Activated CD4-positive, CD25-positive, alpha-beta regulatory T cell (primary cell): Measurements from ENCODE around the gene ZDBF2.
"Not testable (repeated sequence)": the region's sequence is repeated elsewhere in the genome, so short reads cannot be mapped to it uniquely, and the experiment has no call there.

Experiments
- DNase-seq, 4 experiments: peaks; one replicate each; lab custom pipeline; 2025; lab: John Stamatoyannopoulos, UW

ZDBF2 gene

DNA sequence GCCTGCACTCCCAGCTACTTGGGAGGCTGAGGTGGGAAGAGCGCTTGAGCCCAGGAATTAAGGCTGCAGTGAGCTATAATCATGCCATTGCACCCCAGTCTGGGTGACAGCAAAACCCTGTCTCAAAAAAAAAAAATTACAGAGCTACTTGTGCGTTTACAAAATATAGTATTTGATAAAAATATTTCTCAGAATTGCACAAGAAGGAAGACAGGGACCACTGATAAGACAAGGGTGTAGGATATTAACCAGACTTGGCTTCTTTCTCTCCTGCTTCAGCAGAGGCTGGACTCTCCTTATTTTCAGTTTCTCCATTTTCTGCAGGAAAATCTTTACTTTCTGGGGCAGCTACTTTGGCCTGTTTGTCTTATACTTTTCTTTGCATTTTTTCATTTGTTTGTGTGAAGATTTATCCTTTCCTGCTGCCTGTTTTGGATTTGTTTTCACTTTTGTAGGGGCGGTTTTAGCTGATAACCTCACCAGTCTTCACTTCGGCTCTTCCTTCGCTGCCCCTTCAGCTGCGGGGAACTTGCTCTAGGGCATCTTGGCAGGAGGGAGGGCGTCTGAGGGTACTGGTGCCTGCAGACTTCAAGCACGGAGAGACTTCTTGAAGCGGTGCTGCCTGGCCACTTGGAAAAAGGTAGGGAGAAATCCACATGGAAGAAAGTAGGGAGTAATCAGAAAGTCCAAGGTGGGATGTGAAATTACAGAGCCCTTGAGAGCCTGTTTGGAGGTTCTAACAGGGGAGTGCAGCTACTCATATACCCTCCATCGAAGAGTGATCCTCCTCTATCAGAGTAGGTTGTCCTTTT, 14.9 kb upstream of the ZDBF2 start:
- no peak for DNase-seq

GRCh38 chr2:206260188-206261012, 14.1 kb upstream of the ZDBF2 start:
- DNase-seq, result no peak

GRCh38 chr2:206263959-206264603, 10.4 kb upstream of the ZDBF2 start:
- DNase-seq, result no peak

- DNase-seq, result no peak
Observed at GRCh38 chr2:206266130-206267125, 8.0 kb upstream of the ZDBF2 start.

GRCh38 chr2:206267567-206267966, 6.9 kb upstream of the ZDBF2 start:
- DNase-seq, result no peak

DNA sequence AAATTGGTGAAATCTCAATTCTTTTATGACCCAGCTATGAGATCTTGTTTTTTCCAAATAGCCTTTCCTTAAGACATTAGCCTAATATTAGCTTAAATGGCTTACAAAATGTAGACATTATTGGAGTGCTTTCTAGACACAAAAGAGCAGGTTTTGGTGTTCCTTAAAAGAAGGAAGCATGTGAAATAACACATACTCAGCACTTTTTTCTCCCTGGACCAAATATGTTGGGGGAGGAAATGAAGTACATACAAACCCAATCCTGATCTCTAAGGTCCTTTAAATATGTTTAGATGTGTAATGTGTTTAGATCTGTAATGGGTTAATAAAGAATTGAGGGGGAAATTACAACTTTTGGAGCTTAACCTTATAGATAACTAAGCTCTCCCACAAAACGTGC, 3.4 kb upstream of the ZDBF2 start:
- no peak for DNase-seq

- no peak for DNase-seq
Observed at GRCh38 chr2:206273905-206274304, 558 bp upstream of the ZDBF2 start.

DNA sequence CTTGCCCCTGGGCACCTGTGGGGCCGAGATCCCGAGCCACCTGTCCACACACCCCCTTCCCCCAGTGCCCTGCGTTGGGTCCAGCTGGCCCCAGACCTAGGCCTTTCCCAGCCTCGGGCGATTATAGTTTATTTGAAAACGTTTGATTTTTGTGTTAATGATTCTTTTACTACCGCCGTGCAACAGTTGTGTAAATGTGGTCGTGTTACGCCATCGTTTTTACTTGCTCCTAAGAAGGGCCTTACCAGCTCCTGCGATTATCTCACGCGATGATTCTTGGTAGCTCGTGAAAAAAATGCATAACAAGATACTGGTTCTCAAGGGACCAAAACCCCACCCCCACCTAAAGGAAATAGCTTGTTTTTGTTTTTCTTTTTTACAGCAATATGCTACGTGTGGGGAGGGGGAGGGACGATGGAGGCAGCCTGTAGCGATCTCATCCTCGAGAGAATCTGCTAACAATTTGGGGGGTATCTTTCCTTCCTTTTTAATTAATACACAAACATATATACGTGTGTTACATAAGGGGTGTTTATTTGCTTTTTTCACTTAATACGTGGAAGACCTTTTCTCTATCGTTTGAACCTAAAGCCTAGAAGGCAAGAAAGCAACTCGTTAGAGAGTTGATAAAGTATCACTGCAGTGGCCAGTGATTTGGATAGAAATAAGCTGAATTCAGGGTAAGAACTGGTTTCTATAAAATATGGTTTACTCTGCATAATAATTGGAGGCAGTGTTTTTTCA, 1.0 kb downstream of the ZDBF2 start:
- no peak for DNase-seq

DNA sequence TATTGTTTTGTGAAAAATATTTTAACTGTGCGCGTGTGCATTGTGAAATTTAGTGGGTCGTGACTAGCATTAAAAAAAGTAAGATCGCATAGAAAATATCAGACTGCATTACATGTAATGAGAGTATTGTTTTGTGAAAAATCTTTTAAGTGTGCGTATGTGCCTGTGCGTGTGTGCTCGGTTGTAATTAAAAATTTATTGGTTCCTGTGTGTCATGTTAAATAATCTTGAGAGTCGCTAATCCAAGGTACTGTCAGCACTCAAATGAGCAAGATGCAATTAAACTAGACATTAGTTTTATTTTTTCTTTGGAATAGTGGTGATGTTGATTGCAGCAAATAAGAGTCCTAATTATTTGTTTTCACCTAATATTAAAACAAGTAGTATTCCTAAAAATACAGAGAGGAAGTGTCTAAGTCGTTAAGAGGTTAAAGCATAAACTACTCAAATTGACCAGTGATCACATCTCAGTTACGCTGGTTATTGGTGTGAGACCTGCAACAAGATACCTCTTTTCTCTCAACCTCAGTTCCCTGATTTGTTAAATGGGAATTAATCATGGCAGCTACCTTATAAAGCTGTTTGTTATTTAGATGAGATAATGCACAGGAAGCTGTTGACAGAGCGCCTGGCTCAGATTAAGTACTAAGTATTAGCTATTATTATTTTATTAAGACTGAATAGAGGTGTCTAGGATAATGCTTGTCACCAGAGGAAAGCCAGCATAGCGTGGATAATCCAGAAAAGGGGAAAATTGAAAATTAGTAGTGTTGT, 1.9 kb downstream of the ZDBF2 start:
- no peak for DNase-seq

GRCh38 chr2:206277503-206277902, 3.0 kb downstream of the ZDBF2 start:
- no peak for DNase-seq

DNA sequence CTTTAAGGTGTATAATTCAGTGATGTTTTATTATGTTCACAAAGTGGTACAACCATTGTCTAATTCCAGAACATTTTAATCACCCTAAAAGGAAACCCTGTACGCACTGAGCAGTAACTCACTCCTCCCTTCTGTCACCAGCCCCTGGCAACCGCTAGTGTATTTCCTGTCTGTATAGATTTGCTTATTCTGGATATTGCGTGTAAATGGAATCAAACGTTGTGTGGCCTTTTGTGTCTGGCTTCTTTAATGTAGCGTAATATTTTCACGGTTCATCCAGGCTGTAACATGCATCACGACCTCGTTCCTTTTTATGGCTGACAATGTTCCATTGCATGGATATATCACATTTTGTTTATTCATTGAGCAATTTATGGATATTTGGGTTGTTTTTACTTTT, 8.3 kb downstream of the ZDBF2 start:
- no peak for DNase-seq

DNA sequence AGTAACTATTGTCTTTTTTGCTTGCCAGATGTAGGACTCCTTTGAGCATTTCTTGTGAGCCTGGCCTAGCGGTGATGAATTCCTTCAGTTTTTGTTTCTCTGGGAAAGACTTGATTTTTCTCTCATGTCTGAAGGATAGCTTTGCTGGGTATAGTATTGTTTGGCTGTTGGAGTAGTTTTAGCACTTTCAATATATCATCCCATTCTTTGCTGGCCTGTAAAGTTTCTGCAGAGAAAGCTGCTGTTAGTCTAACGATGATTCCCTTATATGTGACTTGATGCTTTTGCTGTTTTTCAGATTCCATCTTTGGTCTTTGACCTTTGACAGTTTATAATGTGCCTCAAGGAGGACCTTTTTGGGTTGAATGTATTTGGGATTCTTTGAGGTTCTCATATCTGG, 12.7 kb downstream of the ZDBF2 start:
- DNase-seq, result no peak

GRCh38 chr2:206289391-206289790, 14.9 kb downstream of the ZDBF2 start:
- no peak for DNase-seq

DNA sequence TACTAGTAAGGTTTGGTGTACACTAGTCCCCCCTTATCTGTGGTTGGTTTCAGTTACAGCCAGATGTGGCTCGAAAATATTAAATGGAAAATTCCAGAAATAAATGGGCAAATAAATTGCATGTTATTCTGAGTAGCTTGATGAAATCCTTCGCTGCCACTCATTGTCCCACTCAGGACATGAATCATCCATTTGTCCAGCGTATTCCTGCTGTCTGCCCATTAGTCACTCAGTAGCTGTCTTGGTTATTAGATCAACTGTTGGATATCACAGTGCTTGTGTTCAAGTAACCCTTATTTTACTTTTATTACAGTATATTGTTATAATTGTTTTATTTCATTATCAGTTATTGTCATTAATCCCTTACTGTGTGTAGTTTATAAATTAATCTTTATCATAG, 21.7 kb downstream of the ZDBF2 start:
- no peak for DNase-seq

GRCh38 chr2:206299608-206300007, 25.1 kb downstream of the ZDBF2 start:
- not testable (repeated sequence) for DNase-seq

DNA sequence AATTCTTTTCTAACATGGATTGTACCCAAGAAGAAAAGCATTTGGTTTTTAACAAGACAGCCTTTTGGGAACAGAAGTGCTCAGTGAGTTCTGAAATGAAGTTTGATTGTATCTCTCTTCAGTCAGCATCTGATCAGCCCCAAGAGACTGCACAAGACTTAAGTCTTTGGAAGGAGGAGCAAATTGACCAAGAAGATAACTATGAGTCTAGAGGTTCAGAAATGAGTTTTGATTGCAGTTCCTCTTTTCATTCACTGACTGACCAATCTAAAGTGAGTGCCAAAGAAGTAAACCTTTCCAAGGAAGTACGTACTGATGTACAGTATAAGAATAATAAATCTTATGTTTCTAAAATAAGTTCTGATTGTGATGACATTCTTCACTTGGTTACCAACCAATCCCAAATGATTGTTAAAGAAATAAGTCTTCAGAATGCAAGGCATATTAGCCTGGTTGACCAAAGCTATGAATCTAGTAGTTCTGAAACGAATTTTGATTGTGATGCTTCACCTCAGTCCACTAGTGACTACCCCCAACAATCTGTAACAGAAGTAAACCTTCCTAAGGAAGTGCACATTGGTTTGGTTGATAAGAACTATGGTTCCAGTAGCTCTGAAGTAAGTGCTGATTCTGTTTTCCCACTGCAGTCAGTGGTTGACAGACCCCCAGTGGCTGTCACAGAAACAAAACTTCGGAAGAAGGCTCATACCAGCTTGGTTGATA, 31.2 kb downstream of the ZDBF2 start:
- DNase-seq, result no peak

GRCh38 chr2:206311026-206311425, 36.6 kb downstream of the ZDBF2 start:
- no peak for DNase-seq

- DNase-seq, result no peak
Observed at GRCh38 chr2:206316141-206316540, 41.7 kb downstream of the ZDBF2 start.

DNA sequence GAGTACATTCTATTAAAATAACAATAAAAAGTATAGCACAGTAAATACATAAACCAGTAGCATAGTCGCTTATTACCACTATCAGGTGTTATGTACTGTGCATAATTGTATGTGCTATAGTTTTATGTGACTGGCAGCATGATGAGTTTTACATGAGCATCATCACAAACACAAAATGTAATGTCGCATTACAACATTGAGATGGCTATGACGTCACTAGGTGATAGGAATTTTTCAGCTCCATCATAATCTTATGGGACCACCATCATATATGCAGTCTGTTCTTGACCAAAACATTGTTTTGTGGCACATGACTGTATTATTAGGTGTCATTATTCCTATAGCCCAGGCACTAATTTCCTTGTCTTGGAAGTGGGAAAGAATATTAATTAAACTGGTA, 48.6 kb downstream of the ZDBF2 start:
- DNase-seq, result no peak
